HUES6 (cell line): ENCODE results near the gene DNAI1.

Source experiments
- H3K27ac ChIP-seq: 2 replicates; pipeline ENCODE4 v1.7.0; 2013; ENCODE audit warnings: low read depth, mild to moderate bottlenecking, low read length, inconsistent platforms
- H3K27me3 ChIP-seq: 2 replicates; pipeline ENCODE4 v1.6.1; 2013; ENCODE audit warnings: low read length; ENCODE audit not compliant: control insufficient read depth, insufficient read depth
- H3K36me3 ChIP-seq: 2 replicates; pipeline ENCODE4 v1.6.1; 2013; ENCODE audit warnings: low read length; ENCODE audit not compliant: control insufficient read depth, insufficient read depth
- H3K4me1 ChIP-seq: 2 replicates; pipeline ENCODE4 v1.6.1; 2013; ENCODE audit warnings: low read length; ENCODE audit not compliant: control insufficient read depth, insufficient read depth
- H3K4me3 ChIP-seq: 2 replicates; pipeline ENCODE4 v1.5.1; 2013; ENCODE audit warnings: low read depth, low read length
- H3K9ac ChIP-seq: one replicate; pipeline ENCODE4 v1.6.1; 2013; ENCODE audit warnings: mild to moderate bottlenecking, low read length
- H3K9me3 ChIP-seq: 2 replicates; pipeline ENCODE4 v1.6.1; 2013; ENCODE audit warnings: low read depth, low read length; ENCODE audit not compliant: control insufficient read depth, insufficient read depth

Gene DNAI1

DNA sequence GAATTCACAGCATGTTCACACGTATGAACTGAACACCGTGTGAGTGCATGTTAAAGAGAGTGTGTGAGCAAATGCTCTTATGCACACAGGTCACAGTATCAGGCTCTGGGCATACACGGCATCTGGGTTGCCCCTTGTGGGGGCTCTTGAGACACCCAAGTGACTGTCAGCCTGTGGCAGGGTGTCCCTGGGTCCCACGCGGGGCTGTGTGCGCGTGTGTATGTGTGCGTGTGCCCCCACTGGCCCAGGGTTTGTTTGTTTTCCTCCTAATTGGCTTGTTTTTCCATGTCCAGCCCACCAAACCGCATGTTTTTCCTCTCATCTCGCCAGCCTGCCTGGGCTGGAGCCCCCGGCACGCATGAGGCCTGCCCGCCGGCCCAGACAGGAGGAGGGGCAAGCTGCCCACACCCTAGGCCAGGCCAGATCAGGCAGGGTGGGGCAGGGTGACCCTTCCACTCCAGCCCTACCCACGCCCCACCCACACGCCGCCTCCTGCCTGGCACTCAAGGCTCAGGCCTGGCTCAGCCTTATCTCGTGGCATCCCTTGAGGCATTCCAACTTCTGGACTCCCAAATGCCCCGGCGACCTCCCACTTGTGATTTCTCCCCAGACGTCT lies 102.1 kb downstream of the DNAI1 start:
- no peak overlapping the region for H3K9ac ChIP-seq
- no peak overlapping the region for H3K4me3 ChIP-seq
- no peaks in the 10 kb centered on the region for H3K36me3 ChIP-seq
- no peaks in the 10 kb centered on the region for H3K9me3 ChIP-seq
- no peak overlapping the region for H3K27ac ChIP-seq
- H3K4me1 ChIP-seq, result peaks cover 24% of the 10 kb centered on the region; the same call in 1 of the 2 replicates
- H3K27me3 ChIP-seq, result peaks cover 7% of the 10 kb centered on the region; the same call in 1 of the 2 replicates

DNA sequence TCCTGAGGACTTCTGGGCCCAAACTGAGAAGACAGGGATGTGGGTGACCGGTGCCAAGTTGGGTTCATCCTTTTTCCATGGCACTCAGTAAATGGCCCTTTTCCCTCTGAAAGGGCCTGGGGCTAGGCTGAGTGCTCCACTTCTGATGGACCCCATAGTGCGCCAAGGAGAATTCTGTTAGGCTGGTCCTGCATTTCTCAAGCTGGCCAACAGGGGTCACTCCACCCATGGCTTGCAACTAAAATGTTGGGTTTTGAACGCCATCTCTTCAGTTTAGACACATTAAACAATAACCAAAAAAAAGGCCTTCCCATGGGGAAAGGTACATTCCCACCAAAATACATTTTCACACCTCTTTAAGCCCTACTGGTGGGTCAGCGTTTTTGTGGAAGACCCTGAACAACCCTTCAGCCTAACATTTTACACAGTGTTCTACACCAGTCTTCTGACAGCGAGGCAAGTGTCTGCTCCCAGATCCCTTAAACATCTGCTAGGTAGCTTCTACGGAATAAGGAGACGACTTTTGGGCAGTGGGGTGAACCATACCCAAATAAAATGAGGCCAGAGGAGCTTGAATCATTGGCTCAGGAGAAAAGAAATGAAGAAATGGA lies 103.6 kb downstream of the DNAI1 start:
- Histone ChIP-seq H3K4me1 (peaks cover 31% of the 10 kb centered on the region; the same call in 1 of the 2 replicates), H3K27me3 (peaks cover 7% of the 10 kb centered on the region; the same call in 1 of the 2 replicates), H3K9ac (no peak overlapping the region), H3K4me3 (no peak overlapping the region), H3K9me3 (no peaks in the 10 kb centered on the region), H3K36me3 (no peaks in the 10 kb centered on the region), H3K27ac (no peak overlapping the region)

DNA sequence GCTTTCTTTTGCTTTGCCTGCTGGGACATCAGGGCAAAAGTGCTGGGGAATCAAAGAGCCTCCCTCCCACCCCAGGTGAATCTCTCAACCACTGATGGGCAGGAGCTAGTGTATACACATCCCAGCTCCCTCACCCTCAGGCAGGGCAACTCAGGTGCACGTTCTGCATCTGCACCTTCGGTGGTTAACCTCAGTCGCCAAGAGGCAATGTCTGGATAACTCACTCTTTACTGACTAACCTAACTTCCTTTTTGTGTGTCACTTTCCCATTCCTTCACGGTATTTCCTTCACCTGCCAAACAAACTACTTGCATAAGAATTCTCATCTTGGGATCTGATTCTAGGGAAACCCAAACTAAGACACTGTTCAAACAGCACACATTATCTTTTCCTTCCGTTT lies 104.7 kb downstream of the DNAI1 start:
- no peaks in the 10 kb centered on the region for H3K36me3 ChIP-seq
- no peaks in the 10 kb centered on the region for H3K9me3 ChIP-seq
- H3K9ac ChIP-seq, result no peak overlapping the region
- peaks cover 10% of the 10 kb centered on the region; the same call in 1 of the 2 replicates for H3K27me3 ChIP-seq
- H3K4me3 ChIP-seq, result no peak overlapping the region
- no peak overlapping the region for H3K27ac ChIP-seq
- peaks cover 34% of the 10 kb centered on the region; the same call in 1 of the 2 replicates for H3K4me1 ChIP-seq

DNA sequence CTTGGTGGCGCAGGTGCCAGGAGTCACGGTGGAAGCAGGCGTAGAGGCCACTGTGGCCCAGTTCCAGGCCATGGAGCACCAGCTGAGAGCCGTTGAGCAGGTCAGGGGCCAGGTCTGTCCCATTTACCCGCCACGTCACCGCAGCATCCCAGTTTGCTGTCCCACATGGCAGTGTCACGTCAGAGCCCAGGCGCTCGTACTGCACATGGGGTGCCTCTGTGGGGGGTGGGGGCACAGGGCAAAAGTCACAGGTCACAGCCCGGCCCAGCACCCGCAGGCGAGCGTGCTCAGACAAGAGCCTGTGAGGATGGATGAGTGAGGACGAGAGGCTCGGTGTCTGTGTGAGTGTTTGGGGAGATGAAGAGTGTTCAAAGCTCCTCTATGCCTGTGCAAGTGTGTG lies 106.0 kb downstream of the DNAI1 start:
- H3K4me3 ChIP-seq, result no peak overlapping the region
- H3K9ac ChIP-seq, result no peak overlapping the region
- no peaks in the 10 kb centered on the region for H3K36me3 ChIP-seq
- peaks cover 37% of the 10 kb centered on the region for H3K4me1 ChIP-seq
- no peaks in the 10 kb centered on the region for H3K9me3 ChIP-seq
- no peak overlapping the region for H3K27ac ChIP-seq
- H3K27me3 ChIP-seq, result peaks cover 10% of the 10 kb centered on the region; the same call in 1 of the 2 replicates

DNA sequence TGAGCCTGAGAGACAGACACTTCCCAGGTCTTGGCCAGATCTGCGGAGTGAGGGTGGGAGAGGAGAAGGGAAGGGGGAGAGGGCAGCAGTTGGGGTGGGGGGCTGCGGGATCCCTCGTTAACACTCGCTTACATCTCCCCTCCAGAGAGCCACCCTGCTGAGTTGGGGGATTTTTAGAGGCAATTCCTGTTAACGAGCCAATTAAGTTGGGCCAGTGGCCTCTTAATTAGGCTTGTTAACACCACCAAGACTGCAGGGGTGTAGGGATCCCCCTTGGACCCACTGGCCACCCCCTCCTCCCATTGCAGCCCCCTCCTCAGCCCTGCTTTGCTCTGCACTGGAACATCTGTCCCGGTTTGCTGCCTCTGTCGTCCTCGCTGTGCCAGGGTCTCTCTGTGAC lies 107.3 kb downstream of the DNAI1 start:
- Histone ChIP-seq H3K4me3 (no peak overlapping the region), H3K36me3 (no peaks in the 10 kb centered on the region), H3K27ac (no peak overlapping the region), H3K4me1 (peaks cover 42% of the 10 kb centered on the region), H3K9ac (no peak overlapping the region), H3K9me3 (no peaks in the 10 kb centered on the region), H3K27me3 (peaks cover 10% of the 10 kb centered on the region; the same call in 1 of the 2 replicates)

DNA sequence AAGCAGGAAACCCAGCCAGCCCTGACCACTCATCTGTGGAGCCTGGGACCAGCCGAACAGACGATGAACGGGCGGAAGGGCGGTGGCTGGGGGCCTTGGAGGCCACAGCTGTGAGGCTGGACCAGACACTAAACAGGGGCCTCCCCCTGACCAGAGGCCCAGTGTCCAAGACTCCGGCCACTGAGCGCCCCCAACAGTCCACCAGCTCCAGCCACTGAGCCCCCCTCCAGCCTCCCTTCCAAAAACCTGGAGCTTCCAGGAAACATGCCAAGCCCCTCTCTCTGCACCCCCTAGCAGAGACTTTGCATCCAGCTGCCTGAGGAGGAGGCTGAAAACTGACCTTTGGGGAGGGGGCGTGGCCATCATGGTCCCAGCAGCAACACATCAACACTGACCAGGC lies 107.7 kb downstream of the DNAI1 start:
- H3K4me1 ChIP-seq, result peaks cover 46% of the 10 kb centered on the region
- H3K27me3 ChIP-seq, result peaks cover 10% of the 10 kb centered on the region; the same call in 1 of the 2 replicates
- no peak overlapping the region for H3K27ac ChIP-seq
- no peaks in the 10 kb centered on the region for H3K36me3 ChIP-seq
- no peak overlapping the region for H3K4me3 ChIP-seq
- no peaks in the 10 kb centered on the region for H3K9me3 ChIP-seq
- H3K9ac ChIP-seq, result no peak overlapping the region

DNA sequence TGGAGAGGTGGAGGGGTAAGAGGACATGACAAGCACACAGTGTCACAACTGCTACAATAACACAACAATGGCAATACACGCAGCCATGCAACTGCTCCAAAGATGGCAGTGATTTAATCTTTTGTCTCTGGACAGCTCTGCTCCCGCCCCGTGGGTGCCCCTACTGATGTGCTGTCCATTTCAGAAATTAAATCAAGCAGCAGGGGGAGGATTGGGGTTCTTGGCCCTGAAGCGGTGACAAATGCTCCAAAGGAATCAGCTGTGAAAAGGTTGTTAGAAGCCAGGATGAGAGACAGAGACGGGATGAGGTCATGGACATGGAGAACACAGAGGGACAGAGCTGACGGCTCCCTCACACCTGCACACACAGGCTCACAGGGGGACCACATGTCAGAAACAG lies 108.4 kb downstream of the DNAI1 start:
- peaks cover 47% of the 10 kb centered on the region for H3K4me1 ChIP-seq
- no peak overlapping the region for H3K4me3 ChIP-seq
- peaks cover 10% of the 10 kb centered on the region; the same call in 1 of the 2 replicates for H3K27me3 ChIP-seq

DNA sequence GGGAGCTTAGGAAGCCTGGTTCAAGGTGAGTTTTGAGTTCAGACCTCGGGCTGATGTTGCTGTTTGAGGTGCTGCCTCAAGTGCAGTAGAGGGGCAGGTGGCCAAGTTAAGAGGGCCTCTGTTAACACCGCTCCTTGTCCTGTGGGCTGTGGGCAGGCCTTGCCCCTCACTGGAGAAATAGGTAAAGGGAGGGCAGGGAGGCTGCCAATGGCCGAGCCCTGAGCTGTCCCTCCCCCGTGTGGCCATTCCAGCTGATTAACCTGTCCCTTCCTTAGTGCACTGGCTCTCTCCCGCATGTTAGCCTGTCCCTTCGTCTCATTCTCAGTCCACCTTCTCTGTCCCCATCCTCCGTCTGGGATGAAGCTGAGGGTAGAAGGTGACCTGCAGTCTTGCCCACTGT lies 109.5 kb downstream of the DNAI1 start:
- Histone ChIP-seq H3K9me3 (no peaks in the 10 kb centered on the region), H3K36me3 (no peaks in the 10 kb centered on the region), H3K4me1 (peaks cover 47% of the 10 kb centered on the region), H3K27ac (no peak overlapping the region), H3K4me3 (no peak overlapping the region), H3K9ac (no peak overlapping the region), H3K27me3 (peaks cover 10% of the 10 kb centered on the region; the same call in 1 of the 2 replicates)

More for the DNA sequence above, 108.4 kb downstream of the DNAI1 start:
- Histone ChIP-seq H3K36me3 (no peaks in the 10 kb centered on the region), H3K27ac (no peak overlapping the region), H3K9me3 (no peaks in the 10 kb centered on the region), H3K9ac (no peak overlapping the region)

DNA sequence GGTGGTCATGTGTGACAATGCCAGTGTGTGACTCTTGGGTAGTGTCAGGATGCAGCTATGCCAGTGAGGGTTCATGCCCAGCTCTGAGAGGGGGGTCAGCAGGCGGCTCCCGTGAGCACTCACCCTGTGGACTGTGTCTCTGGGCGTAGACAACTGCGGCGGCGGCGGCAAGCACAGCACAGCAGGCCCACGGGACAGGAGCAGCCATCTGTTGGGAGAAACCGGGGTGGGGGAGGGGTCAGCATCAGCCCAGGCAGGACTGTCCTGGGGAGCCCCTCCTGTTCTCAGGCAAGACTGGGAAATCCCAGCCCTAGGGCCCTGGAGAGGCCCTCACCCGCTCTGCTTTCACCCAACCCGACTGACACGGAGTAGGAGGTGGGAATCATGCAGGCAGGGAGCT lies 110.2 kb downstream of the DNAI1 start:
- Histone ChIP-seq H3K4me1 (peaks cover 50% of the 10 kb centered on the region), H3K4me3 (no peak overlapping the region), H3K27me3 (peaks cover 5% of the 10 kb centered on the region; the same call in 1 of the 2 replicates), H3K9ac (no peak overlapping the region), H3K27ac (no peak overlapping the region), H3K36me3 (no peaks in the 10 kb centered on the region), H3K9me3 (no peaks in the 10 kb centered on the region)

DNA sequence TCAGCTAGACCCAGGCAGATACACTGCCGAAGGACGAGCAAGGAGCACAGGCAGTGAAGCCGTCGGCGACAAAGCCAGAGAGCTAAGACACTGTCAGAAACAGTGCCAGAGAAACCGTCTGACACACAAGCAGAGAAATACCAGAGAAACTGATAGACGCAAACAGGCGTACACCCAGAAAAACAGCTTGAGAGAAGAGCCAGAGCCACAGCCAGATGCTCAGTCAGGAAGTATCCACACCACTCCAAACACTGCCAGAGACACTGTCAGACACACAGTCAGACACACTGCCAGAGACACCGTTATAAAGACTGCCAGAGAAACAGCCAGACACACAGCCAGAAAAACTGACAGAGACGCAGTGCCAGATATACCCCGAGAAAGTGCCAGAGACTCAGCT lies 111.8 kb downstream of the DNAI1 start:
- no peaks in the 10 kb centered on the region for H3K36me3 ChIP-seq
- peaks cover 53% of the 10 kb centered on the region for H3K4me1 ChIP-seq
- H3K27ac ChIP-seq, result no peak overlapping the region
- no peak overlapping the region for H3K4me3 ChIP-seq
- H3K9ac ChIP-seq, result no peak overlapping the region
- H3K9me3 ChIP-seq, result no peaks in the 10 kb centered on the region
- peaks cover 3% of the 10 kb centered on the region; the same call in 1 of the 2 replicates for H3K27me3 ChIP-seq
